ENCODE measurements around the gene C20orf204.

GRCh38 chr20:64051033-64051452, 15.1 kb downstream of the C20orf204 start:
- TF ChIP-seq CTCF (IDR thresholded peaks at IDR 0.05) (no peak), POLR2AphosphoS5 (IDR thresholded peaks at IDR 0.05) (no peak)

All from prostate gland (tissue), 2 donors.